ENCODE data around the gene NAV2. TPM values are rescaled to one million over a fixed set of nuclear protein-coding genes. Genes with fewer than 3 reads are reported as not detected.
"Not testable (repeated sequence)": the region's sequence is repeated elsewhere in the genome, so short reads cannot be mapped to it uniquely, and the experiment has no call there.

Gene NAV2
- total RNA-seq, 1 donor from 2014 or later: 13.7 TPM

DNA sequence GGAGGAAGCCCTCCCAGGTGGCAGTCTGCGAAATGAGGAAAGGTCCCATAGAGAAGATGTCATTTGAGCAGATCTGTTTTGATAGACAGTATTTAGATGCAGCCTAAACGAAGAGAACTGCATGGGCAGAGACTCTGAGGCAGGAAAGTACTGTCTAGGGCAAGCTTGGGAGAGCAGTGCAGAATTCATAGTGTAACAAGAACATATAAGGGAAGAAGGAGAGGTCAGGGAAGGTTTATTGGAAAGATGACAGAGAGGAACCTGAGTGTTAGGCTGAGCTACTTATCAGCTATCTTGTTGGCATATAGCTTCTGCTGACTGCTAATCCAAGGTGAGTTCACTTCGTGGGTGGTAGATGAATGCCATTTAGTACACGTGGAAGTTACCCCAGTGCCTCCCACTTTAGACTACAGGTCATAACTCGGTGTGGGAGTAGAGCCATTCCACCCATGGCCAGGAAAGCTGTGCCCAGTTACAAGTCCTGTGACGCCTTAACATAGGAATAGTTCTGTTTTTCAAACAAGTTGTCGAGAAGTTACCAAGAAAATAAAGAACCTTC, 348.1 kb downstream of the NAV2 start:
- DNase-seq: no peak

DNA sequence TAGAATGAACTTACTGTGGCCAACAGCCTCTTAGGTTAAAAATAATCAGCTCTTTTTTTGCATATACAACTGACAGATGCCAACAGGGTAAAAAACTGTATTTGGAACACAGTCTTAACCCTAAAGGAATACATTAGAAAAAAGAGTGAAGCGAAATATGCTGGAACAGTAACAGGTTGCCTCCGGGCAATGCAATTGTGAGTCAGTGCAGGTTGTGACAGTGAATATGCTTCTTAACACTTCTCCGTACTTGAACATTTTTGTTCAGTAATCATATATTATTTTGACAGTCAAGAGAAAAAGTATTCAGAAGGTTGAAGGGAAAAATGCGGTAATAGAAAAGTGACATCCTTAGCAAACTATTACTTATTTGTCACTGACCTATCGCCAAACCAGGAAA, 349.1 kb downstream of the NAV2 start:
- no peak for DNase-seq

DNA sequence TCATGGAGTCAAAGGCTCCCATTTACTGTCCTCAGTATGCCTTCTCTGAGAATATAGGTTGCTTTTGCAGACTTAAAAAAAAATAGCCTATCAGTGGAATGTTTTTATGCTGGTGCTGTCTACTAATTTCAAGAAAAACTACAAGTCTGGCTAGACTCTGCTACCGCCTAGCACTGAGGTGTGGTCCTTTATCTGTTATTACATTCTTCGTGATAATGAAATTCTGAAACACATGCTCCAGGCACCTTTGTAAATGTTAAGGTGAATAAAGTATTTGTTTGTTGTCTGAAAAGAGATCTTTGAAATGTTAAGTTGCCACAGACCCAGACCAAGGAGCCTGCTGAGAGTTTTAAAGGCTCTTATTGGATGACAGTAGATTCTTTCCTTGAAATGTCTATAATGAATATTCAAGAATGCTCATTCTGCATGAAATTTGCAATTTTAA, 352.3 kb downstream of the NAV2 start:
- no peak for DNase-seq

DNA sequence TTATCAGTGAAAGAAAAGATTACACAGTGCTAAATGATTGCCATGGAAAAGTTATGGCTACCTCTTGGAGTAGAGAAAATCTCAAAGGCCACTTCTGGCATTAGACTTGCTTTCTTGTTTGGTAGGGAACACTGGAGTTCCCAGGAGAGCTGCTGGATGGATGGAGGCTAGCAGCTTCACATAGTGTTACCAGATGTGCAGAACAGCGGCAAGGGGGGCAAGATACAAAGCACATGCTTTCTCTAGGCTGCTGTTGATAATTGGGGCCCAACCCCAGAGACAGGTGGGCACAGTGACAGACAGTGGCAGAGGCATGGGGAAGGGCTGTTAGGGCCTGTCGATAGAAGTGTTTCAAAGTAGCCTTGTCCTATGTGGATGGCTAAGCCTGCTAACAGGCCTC, 352.8 kb downstream of the NAV2 start:
- peak; percentile 48 for DNase-seq

DNA sequence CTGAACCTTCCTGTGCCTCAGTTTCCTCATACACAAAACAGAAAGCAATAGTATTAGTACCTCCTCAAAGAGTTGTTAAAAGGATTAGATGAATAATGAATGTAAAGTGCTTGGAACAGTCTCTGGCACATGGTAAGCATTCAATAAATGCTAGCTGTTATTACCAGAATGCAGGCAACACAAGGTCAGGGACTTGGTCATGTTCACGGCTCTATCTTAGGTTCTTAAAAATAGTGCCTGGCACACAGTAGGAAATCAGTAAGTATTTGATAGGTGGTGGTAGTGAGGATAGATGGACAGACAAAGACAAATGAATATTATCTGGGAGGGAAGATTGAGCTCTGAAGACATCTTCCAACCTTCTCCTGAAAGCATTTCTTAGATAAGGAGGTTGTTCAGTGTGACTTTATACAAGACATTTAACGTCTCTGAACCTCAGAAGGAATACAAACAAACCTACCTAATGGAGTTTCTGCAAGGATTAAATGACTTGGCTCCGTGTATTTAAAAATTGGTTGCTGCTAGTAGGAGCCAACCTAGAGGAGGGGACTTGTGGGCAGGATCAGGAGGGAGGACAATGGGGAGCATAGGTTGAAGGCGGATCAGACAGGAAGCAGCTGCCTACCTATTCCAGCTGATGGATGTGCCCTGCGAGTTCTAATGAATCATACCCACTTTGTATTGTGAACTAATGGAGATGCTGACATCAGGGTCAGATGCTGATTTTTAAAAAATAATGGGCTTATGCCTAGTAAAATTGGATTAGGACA, 353.6 kb downstream of the NAV2 start:
- DNase-seq: no peak

DNA sequence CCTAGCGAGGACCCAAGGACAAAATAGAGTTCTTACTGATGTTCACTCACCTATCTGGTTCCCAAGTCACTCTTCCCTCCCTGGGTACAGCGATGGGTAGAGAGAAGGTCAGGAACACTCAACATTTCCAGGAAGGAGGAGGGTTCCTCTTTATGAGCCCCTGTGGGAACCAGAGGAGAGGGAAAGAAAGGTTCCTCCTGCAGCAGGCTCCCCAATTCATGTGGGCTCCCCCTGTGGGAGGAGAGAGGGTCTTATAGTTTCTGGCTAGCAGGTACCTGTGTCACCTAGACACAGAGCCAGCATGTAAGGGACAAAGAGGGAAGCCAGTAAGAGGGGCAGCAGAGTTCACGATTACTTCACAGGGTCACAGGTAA, 354.1 kb downstream of the NAV2 start:
- no peak for DNase-seq

DNA sequence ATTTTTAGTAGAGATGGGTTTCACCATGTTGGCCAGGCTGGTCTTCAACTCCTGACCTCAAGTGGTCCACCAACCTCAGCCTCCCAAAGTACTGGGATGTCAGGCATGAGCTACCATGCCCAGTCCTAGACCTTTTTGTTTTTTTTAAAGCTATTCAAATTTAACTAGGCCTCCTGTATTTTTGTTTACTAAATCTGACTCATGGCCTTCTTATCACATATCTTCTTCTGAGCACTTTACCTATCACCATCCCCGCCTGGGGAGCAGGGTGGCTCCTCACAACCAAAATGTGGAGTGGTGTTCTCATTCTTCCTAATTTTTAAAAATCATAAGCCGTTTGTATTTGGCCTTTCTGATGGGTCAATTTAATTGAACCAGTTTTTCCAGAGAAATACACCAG, 355.0 kb downstream of the NAV2 start:
- DNase-seq: no peak

DNA sequence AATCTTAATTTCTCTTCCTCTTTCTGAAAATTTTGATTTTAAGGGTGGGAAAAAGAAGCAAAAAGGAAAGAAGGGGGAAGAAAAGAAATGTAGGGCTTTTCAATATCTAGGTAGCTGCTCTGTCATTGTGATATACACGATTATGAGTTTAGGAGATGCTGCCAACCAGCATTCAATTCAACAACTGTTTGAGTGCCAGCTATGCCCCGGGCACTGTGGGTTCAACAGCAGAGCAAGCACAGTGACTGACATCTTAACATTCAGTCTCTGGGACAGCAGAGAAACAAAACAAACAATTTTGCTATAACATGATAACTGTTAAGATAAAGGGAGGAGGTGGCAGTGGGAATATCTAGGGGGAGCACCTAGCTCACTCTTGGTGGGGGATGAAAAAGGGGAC, 356.1 kb downstream of the NAV2 start:
- no peak for DNase-seq

DNA sequence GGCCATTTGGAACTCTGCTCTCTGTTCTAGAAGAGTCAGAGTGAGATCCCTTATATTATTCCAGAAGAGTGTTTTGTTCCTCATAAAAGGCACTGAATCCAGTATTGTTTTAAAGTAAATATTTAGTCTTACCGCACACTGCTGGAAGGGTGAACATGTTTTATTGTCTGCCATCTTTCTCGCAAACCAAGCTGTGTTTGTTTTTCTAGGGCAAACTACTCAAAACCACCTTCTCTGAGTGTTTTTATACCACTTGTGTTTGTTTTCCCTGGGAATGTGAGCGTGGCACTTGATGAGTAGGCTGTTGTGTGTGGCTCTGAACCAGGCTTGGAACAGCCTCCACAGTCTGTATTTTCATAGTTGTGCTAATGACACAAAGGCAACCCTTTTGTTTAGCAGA, 357.8 kb downstream of the NAV2 start:
- DNase-seq: no peak

DNA sequence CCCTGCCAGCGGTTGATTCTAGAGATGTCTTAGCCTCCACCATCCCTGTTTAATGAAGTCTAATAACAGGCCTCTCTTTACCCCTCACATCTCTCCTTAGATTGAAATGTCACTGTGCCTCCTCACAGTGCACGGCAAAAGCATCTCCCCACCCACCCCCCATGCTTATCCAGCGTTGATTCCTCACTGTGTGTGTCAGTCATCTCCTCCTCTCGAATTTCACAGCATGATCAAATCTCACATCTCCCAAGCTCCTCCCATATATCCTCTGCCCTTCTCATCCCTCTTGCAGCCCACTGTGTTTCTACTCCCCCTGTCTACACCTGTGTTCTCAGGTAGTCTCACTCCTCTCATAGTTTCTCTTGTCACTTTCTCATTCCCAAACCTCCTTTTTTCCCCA, 363.0 kb downstream of the NAV2 start:
- DNase-seq: no peak

DNA sequence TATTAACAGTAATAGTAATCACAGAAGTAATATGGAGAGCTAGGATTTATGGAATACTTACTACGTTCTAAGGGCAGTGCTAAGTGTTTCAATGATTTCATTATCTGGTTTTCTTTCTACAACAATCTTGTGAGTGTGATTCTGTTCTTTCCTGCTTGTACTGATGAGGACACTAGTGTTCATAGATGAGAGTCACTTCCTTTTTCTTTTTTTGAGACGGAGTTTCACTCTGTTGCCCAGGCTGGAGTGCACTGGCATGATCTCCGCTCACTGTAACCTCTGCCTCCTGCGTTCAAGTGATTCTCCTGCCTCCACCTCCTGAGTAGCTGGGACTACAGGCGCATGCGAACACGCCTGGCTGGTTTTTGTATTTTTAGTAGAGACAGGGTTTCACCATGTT, 366.2 kb downstream of the NAV2 start:
- DNase-seq: no peak

DNA sequence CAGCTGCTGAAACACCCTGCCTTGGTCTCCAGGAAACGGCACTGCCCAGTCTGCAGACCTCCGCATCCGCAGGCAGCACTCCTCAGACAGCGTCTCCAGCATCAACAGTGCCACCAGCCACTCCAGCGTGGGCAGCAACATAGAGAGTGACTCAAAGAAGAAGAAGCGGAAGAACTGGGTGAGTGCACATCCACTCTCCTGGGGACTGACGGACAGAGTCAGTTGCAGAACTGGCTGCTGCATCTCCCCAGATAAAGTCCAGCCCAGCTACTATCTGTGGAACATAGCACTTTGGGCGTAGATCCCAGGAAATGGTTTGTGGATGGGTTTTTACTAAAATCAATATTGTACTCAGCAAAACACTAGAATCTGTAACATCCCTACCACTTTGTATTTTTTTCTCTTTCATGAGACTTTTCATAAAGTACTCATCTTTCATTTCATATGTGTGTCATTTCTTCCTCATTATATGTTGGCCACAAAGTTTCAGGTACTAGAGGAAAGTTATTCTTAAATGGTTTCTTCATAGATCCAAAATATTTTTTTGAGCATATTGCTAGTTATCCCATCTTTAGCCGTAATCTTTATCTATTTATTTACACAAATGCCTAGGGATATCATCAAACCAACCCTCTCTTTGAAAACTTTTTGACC, 367.5 kb downstream of the NAV2 start:
- DNase-seq: no peak

DNA sequence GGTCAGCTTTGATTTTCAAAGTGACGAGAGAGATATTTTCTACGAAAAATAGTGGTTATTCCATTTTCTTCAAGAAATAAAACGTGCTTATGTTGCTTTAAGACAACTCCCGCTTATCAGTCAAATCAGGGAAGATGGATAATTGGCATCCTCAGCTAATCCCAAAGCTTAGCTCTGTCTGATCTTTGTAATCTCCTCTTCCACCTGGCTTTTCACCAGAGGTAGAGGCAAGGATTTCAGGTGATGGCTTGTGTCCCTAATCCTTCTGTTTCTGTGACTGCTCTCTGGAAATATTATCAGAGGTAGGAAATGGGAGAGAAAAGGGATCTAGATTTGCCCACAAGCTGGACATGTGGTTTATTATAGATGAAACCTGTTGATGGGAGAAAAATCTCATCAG, 368.7 kb downstream of the NAV2 start:
- DNase-seq: no peak

DNA sequence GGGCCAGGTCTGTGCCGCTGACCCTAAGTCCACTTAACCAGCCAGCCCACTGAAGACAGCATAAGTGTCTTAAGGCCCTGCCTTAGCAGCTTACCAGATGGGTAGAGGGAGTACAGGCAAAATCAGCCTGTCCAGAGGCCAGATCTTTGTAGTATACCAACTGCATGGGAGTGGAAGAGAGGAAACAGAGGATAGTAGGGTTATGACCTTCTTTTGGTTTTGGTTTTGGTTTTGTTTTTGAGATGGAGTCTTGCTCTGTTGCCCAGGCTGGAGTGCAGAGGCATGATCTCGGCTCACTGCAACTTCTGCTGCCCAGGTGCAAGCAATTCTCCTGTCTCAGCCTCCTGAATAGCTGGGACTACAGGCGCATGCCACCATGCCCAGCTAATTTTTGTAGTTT, 371.2 kb downstream of the NAV2 start:
- DNase-seq: not testable (repeated sequence)

DNA sequence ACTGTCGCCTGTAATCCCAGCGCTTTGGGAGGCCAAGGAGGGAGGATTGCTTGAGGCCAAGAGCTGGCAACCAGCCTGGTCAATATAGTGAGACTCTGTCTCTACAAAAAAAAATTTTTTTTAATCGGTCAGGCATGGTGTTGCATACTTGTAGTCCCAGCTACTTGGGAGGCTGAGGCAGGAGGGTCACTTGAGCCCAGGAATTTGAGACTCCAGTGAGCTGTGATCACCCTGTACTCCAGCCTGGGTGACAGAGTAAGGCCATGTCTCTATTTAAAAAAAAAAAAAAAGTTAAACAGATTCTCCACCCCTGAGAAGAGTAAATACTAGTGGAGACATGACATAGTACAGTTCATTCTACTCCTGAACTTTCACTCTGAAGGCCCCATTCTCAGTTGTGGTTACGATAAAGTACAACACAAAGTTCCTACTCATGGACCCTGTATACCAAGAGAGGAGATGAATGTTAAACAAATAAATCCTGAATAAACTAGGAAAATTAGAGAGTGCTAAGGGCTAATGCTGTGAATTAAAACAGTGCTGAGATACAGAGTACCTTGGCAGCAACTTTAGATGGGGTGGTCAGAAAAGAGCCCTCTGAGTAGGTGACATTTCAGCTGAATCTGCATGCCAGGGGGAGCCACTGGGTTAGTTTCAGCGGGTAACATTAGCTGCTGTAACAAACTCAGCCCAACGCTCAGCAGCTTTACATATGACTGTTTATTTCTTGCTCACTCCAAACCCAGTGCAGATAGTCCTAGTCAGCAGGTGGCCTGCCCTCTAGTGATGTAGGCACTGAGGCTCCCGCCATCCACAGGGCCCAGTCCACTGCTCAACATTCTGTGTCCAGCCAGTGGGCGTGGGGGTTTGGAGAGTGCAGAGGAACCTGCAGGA, 372.5 kb downstream of the NAV2 start:
- no peak for DNase-seq

DNA sequence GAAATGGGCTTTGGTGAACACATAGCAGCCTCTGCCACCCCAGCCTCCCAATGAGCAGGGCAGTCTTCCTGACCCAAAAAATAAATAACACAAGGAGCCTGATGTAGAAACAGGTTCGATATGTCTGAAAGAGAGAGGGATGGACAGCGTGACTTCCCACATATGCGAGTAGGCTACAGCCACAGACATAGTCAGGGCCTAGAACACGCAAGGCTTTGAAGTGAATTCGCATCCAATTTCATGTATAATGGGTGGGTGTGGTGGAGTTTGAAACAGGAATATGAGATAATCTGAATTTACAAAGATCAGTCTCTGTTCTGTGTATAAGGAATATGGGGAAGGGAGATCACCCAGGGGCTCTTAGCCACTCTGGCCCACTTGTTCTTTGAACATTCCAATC, 373.3 kb downstream of the NAV2 start:
- DNase-seq: no peak

DNA sequence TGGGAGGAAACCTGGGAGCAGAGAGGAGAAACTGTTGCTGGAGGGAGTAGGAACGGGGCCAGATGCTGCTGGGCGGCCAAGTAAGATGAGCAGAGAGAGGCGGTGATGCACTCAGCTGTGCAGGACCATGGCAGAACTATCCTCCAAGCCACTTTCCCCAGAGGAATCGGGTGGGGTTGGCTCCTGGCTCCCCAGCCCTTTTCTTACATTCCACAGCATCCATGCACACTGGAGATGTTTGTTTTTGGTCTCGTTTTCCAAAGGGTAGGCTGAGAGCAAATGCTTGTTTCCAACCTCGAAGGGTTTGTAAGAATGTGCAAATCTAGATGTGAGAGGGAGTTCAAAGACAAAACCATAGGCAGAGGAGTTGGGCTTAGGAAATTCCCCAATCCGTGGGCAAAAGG, 374.5 kb downstream of the NAV2 start:
- no peak for DNase-seq

DNA sequence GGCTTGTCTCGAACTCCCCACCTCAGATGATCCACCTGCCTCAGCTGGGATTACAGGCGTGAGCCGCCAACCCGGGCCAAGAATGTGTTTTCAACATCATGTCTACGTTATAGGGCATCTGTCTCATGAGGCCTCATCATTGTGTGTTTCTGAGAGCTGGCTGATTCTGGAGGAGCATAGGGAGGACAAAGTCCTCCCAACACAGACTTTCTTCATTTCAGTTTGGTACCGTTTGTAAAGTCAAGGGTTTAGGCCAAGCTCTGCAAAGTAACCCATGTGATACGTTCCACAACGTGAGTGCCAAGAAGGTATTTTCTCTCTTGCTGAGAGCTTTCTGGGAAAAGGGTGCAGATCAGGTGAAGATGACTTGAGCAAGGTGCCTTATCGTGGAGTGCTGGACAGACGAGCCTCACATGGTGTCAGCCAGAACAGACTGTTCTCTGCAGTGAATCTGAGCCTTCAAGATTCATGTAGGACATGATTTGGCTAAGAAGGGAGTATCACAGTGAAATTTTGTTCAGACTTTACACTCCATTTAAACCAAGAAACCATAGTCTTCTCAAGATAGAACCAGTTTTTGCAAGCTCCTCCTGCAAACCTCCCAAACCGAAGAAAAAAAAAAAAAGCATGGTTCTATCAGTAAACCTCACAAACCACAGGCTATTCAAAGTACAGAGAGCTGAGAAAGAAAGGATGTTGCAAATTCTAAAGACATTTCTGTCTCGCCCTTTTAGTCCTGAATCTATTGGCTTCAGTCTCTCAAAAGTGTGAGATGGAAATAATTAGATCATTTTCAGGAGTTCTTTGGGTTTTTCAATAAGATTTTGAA, 376.0 kb downstream of the NAV2 start:
- DNase-seq: no peak

DNA sequence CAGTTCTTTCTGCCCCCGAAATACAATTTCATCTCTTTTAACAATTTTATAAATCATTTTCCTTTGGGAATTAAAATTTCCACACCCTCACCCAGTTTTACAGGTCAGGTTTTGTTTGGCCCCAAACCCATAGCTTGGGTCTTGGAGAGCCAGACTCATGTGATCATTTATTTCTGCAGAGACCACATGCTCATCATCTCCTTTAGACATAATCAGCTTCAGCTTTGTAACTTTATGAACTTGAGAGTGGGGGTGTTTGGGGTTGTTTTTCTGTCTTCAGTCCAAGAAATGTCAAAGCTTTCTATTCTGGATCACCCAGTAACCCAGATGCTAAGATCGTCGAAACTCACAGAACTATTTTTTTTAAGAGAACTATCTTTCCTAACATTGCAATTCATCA, 376.7 kb downstream of the NAV2 start:
- no peak for DNase-seq

DNA sequence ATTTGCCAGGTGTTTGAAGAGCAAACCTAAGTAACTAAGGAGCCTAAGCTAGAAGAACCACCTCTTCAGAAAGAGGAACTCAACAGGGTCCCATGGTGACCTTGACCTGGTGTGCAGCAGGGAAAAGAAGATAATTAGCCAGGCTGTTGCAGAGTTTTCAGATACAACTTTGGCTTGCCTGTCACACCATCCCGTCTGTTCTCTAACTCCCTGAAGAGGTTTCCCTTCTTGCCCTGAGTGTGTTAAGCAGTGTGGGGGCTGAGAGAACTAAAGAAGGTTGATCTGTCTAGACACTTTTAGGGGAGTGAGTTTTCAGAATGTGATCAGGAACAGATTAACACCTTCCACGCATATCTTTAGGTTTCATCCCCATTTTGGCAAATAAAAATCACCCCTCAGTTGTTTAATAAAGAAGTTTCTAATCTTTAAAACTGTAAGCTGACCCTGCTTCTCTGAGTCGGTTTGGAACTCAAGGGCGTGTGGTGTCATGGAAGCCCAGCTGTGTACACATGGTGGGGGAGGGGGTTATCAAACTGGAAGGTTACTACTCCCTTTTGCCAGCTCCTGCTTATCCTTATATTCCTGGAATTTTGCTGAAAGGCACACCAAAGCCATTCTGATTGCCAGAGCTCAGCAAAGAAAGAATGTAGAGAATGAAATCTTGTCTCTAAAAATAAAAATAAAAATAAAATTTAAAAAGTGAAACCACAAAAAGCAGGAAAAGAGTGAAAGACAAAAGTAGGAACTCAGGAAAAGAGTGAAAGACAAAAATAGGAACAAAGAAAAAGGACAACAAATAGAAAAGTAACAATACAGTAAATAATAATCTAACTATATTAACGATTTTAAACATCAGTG, 377.4 kb downstream of the NAV2 start:
- peak; percentile 48 for DNase-seq

Measured in tongue (tissue), 2 donors.